ENCODE results near the gene AGPAT3.

AGPAT3 gene

DNA sequence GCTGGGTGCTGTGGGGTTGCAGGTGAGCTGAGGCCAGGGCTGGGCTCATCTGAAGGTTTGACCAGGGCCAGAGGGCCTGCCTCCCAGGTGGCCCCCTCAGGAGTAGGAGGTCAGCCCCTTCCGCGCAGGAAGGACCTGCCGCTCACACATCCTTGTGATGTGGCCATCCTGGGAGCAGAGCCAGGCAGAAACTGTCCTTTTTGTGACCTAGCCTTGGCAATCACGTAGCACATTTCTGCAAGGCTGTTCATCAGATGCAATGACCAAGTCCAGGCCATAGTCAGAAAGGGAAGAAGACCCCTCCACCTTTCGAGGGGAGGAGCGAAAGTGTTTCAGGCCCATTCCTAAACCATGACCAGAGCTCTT lies 91.6 kb downstream of the AGPAT3 start:
- Histone ChIP-seq H2BK120ac (ENCODE audit: low read depth, low read length) (no peak overlapping the region), H2BK15ac (ENCODE audit: low read depth, poor library complexity, severe bottlenecking) (no peak overlapping the region), H3K4me2 (ENCODE audit: low read length, poor library complexity, severe bottlenecking) (no peak overlapping the region), H3K4ac (ENCODE audit: low read depth in 1 of 2, low read length in 2 of 2) (no peak overlapping the region), H3K18ac (ENCODE audit: low read depth in 1 of 2, low read length in 2 of 2) (no peak overlapping the region), H3K27me3 (ENCODE audit: control insufficient read depth in 1 of 2, insufficient read depth in 1 of 2, low read length in 2 of 2) (no peaks in the 10 kb centered on the region), H3K4me3 (ENCODE audit: insufficient read depth in 1 of 2, low read depth in 1 of 2, low read length in 2 of 2) (no peak overlapping the region), H3K14ac (ENCODE audit: low read length in 2 of 2) (no peak overlapping the region), H3K9me3 (ENCODE audit: control insufficient read depth, low read length) (no peaks in the 10 kb centered on the region), H2BK5ac (ENCODE audit: low read depth, low read length, poor library complexity, severe bottlenecking) (no peak overlapping the region), H3K4me1 (ENCODE audit: control insufficient read depth, insufficient read depth, low read depth, low read length) (peaks cover 28% of the 10 kb centered on the region), H2BK12ac (ENCODE audit: low read length in 2 of 2) (no peak overlapping the region), H3K27ac (ENCODE audit: low read length, poor library complexity, severe bottlenecking) (no peak overlapping the region), H3K23ac (ENCODE audit: low read length in 2 of 2) (no peak overlapping the region), H4K8ac (ENCODE audit: low read length) (no peak overlapping the region), H3K79me1 (replicated peaks; ENCODE audit: low read length, poor library complexity, severe bottlenecking) (peaks cover 44% of the 10 kb centered on the region), H3K36me3 (ENCODE audit: control insufficient read depth in 1 of 2, insufficient read depth in 2 of 2, low read depth in 1 of 2, low read length in 2 of 2) (peaks cover 17 to 38% of the 10 kb centered on the region in 2 experiments), H3K9ac (ENCODE audit: low read length) (no peak overlapping the region), H2AFZ (ENCODE audit: low read depth, low read length) (no peak overlapping the region), H4K91ac (ENCODE audit: low read length) (no peak overlapping the region), H2AK5ac (ENCODE audit: low read length, severe bottlenecking) (no peak overlapping the region)
- WGBS = 94% methylated on average over 6 of the region's 6 CpGs
- DNase-seq = no peak

DNA sequence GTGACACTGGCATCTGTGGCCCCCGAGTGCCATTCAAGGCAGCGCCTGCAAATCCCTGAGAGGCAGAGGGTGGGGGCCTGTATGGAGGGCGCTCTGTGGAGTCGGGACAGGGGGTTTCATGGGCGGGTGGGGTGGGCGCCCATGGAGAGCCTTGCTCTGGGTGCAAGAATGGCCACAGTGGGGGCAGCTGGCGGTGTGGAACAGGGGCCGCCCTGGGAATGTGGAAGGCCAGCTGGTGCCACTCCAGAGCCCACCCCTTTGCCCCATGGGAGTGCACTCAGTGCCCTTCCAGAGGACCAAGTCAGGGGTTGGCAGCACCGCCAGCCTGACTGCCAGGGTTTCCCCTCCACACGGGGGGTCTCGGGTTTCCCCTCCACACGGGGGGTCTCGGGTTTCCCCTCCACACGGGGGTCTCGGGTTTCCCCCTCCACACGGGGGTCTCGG lies 92.1 kb downstream of the AGPAT3 start:
- Histone ChIP-seq H2BK15ac (ENCODE audit: low read depth, poor library complexity, severe bottlenecking) (no peak overlapping the region), H3K27me3 (ENCODE audit: control insufficient read depth in 1 of 2, insufficient read depth in 1 of 2, low read length in 2 of 2) (no peaks in the 10 kb centered on the region), H3K4me1 (ENCODE audit: control insufficient read depth, insufficient read depth, low read depth, low read length) (peaks cover 28% of the 10 kb centered on the region), H4K8ac (ENCODE audit: low read length) (no peak overlapping the region), H3K4me3 (ENCODE audit: insufficient read depth in 1 of 2, low read depth in 1 of 2, low read length in 2 of 2) (no peak overlapping the region), H3K9ac (ENCODE audit: low read length) (no peak overlapping the region), H2BK5ac (ENCODE audit: low read depth, low read length, poor library complexity, severe bottlenecking) (no peak overlapping the region), H3K36me3 (ENCODE audit: control insufficient read depth in 1 of 2, insufficient read depth in 2 of 2, low read depth in 1 of 2, low read length in 2 of 2) (peaks cover 19 to 39% of the 10 kb centered on the region in 2 experiments), H4K91ac (ENCODE audit: low read length) (no peak overlapping the region), H3K4ac (ENCODE audit: low read depth in 1 of 2, low read length in 2 of 2) (no peak overlapping the region), H2AFZ (ENCODE audit: low read depth, low read length) (no peak overlapping the region), H3K18ac (ENCODE audit: low read depth in 1 of 2, low read length in 2 of 2) (no peak overlapping the region), H3K27ac (ENCODE audit: low read length, poor library complexity, severe bottlenecking) (no peak overlapping the region), H3K14ac (ENCODE audit: low read length in 2 of 2) (no peak overlapping the region), H2BK120ac (ENCODE audit: low read depth, low read length) (no peak overlapping the region), H2BK12ac (ENCODE audit: low read length in 2 of 2) (no peak overlapping the region), H3K23ac (ENCODE audit: low read length in 2 of 2) (no peak overlapping the region), H3K4me2 (ENCODE audit: low read length, poor library complexity, severe bottlenecking) (no peak overlapping the region), H2AK5ac (ENCODE audit: low read length, severe bottlenecking) (no peak overlapping the region), H3K79me1 (replicated peaks; ENCODE audit: low read length, poor library complexity, severe bottlenecking) (peaks cover 41% of the 10 kb centered on the region), H3K9me3 (ENCODE audit: control insufficient read depth, low read length) (no peaks in the 10 kb centered on the region)
- WGBS = 88% methylated on average over 13 of the region's 17 CpGs
- no peak for DNase-seq

DNA sequence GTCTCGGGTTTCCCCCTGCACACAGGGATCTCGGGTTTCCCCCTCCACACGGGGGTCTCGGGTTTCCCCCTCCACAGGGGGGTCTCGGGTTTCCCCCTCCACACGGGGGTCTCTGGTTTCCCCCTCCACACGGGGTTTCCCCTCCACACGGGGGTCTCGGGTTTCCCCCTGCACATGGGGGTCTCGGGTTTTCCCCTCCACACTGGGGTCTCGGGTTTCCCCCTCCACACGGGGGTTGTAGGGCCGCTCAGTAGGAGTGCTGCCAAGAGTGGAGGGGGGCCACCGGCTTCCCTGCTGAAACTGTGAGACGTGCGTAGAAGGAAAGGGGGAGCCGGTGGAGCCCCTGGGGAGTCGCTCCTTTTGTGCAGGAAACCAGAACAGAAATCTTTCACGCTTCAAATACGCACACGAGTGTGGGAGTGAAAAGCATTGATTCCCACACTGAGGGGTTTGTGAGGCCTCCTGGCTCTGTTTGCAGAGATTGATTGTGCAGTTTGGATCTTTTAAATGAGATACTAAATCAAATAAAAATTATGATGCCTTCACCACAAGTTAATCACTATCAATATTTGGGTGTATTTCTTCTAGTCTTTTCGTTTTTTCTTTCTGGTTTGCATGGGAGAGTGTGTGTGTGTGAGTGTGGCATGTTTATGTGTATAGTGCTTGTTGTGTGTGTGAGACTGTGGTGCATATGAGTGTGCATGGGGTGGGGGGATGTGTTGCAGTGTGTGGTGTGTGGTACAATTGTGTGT lies 92.8 kb downstream of the AGPAT3 start:
- peak overlapping the region in 1 of 2 experiments; percentile 61 for H3K4ac ChIP-seq (ENCODE audit: low read depth in 1 of 2, low read length in 2 of 2)
- H2BK120ac ChIP-seq (ENCODE audit: low read depth, low read length) = no peak overlapping the region
- H2AK5ac ChIP-seq (ENCODE audit: low read length, severe bottlenecking) = no peak overlapping the region
- peaks cover 35% of the 10 kb centered on the region for H3K79me1 ChIP-seq (replicated peaks; ENCODE audit: low read length, poor library complexity, severe bottlenecking)
- H3K18ac ChIP-seq (ENCODE audit: low read depth in 1 of 2, low read length in 2 of 2) = peak overlapping the region in 1 of 2 experiments; percentile 4
- peaks cover 27% of the 10 kb centered on the region for H3K4me1 ChIP-seq (ENCODE audit: control insufficient read depth, insufficient read depth, low read depth, low read length)
- H2BK15ac ChIP-seq (ENCODE audit: low read depth, poor library complexity, severe bottlenecking) = no peak overlapping the region
- no peak overlapping the region for H2AFZ ChIP-seq (ENCODE audit: low read depth, low read length)
- peak overlapping the region in 1 of 2 experiments; percentile 72 for H3K14ac ChIP-seq (ENCODE audit: low read length in 2 of 2)
- peak overlapping the region; percentile 90 for H4K91ac ChIP-seq (ENCODE audit: low read length)
- H2BK5ac ChIP-seq (ENCODE audit: low read depth, low read length, poor library complexity, severe bottlenecking) = no peak overlapping the region
- no peak overlapping the region for H4K8ac ChIP-seq (ENCODE audit: low read length)
- no peak overlapping the region for H3K9ac ChIP-seq (ENCODE audit: low read length)
- peak overlapping the region in 1 of 2 experiments; percentile 34 for H3K4me3 ChIP-seq (ENCODE audit: insufficient read depth in 1 of 2, low read depth in 1 of 2, low read length in 2 of 2)
- no peaks in the 10 kb centered on the region for H3K9me3 ChIP-seq (ENCODE audit: control insufficient read depth, low read length)
- H3K4me2 ChIP-seq (ENCODE audit: low read length, poor library complexity, severe bottlenecking) = no peak overlapping the region
- 80% methylated on average over 21 of the region's 22 CpGs for WGBS
- no peak overlapping the region for H3K27ac ChIP-seq (ENCODE audit: low read length, poor library complexity, severe bottlenecking)
- peak overlapping the region in 1 of 2 experiments; percentile 50 for H2BK12ac ChIP-seq (ENCODE audit: low read length in 2 of 2)
- no peak for DNase-seq
- H3K27me3 ChIP-seq (ENCODE audit: control insufficient read depth in 1 of 2, insufficient read depth in 1 of 2, low read length in 2 of 2) = no peaks in the 10 kb centered on the region
- H3K23ac ChIP-seq (ENCODE audit: low read length in 2 of 2) = no peak overlapping the region
- peaks cover 23 to 39% of the 10 kb centered on the region in 2 experiments for H3K36me3 ChIP-seq (ENCODE audit: control insufficient read depth in 1 of 2, insufficient read depth in 2 of 2, low read depth in 1 of 2, low read length in 2 of 2)

DNA sequence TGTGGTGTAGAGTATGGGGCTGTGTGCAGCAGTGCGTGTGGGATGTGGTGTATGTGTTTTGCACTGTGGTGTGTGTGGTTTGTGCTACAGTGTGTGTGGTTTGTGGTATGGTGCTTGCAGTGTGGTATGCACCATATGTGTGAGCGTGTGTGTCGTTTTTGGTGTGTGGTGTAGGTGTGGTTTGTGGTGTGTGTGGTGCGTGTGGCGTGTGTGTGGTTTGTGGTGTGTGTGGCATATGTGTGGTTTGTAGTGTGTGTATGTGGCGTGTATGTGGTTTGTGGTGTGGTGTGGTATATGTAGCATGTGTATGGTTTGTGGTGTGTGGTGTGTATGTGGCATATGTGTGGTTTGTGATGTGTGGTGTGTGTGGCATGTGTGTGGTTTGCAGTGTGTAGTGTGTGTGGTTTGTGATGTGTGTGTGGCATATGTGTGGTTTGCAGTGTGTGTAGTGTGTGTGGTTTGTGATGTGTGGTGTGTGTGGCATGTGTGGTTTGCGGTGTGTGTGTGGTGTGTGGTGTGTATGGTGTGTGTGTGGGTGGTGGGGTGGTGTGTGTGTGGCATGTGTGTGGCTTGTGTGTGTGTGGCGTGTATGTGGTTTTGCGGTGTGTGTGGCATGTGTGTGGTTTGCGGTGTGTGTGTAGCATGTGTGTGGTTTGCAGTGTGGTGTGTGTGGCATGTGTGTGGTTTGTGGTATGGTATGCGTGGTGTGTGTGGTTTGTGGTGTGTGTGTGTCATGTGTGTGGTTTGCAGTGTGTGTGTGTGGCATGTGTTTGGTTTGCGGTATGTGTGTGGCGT lies 93.5 kb downstream of the AGPAT3 start:
- H4K8ac ChIP-seq (ENCODE audit: low read length) = peak overlapping the region; percentile 67
- H4K91ac ChIP-seq (ENCODE audit: low read length) = peak overlapping the region; percentile 90
- H3K9me3 ChIP-seq (ENCODE audit: control insufficient read depth, low read length) = no peaks in the 10 kb centered on the region
- DNase-seq = no peak
- no peak overlapping the region for H2AK5ac ChIP-seq (ENCODE audit: low read length, severe bottlenecking)
- H3K27ac ChIP-seq (ENCODE audit: low read length, poor library complexity, severe bottlenecking) = no peak overlapping the region
- H3K4me2 ChIP-seq (ENCODE audit: low read length, poor library complexity, severe bottlenecking) = no peak overlapping the region
- H3K27me3 ChIP-seq (ENCODE audit: control insufficient read depth in 1 of 2, insufficient read depth in 1 of 2, low read length in 2 of 2) = no peaks in the 10 kb centered on the region
- no peak overlapping the region for H2BK5ac ChIP-seq (ENCODE audit: low read depth, low read length, poor library complexity, severe bottlenecking)
- H2AFZ ChIP-seq (ENCODE audit: low read depth, low read length) = no peak overlapping the region
- H2BK120ac ChIP-seq (ENCODE audit: low read depth, low read length) = no peak overlapping the region
- H3K18ac ChIP-seq (ENCODE audit: low read depth in 1 of 2, low read length in 2 of 2) = peak overlapping the region; percentile 37 to 40
- no peak overlapping the region for H2BK15ac ChIP-seq (ENCODE audit: low read depth, poor library complexity, severe bottlenecking)
- peak overlapping the region in 1 of 2 experiments; percentile 61 for H3K4ac ChIP-seq (ENCODE audit: low read depth in 1 of 2, low read length in 2 of 2)
- H3K79me1 ChIP-seq (replicated peaks; ENCODE audit: low read length, poor library complexity, severe bottlenecking) = peaks cover 35% of the 10 kb centered on the region
- H3K36me3 ChIP-seq (ENCODE audit: control insufficient read depth in 1 of 2, insufficient read depth in 2 of 2, low read depth in 1 of 2, low read length in 2 of 2) = peaks cover 26 to 41% of the 10 kb centered on the region in 2 experiments
- H3K9ac ChIP-seq (ENCODE audit: low read length) = no peak overlapping the region
- peak overlapping the region in 1 of 2 experiments; percentile 80 for H3K14ac ChIP-seq (ENCODE audit: low read length in 2 of 2)
- H3K4me3 ChIP-seq (ENCODE audit: insufficient read depth in 1 of 2, low read depth in 1 of 2, low read length in 2 of 2) = peak overlapping the region in 1 of 2 experiments; percentile 34
- H3K4me1 ChIP-seq (ENCODE audit: control insufficient read depth, insufficient read depth, low read depth, low read length) = peaks cover 24% of the 10 kb centered on the region
- WGBS = 99% methylated on average over 13 of the region's 13 CpGs
- peak overlapping the region in 1 of 2 experiments; percentile 50 for H2BK12ac ChIP-seq (ENCODE audit: low read length in 2 of 2)
- H3K23ac ChIP-seq (ENCODE audit: low read length in 2 of 2) = peak overlapping the region in 1 of 2 experiments; percentile 64

Data from mesenchymal stem cell (in vitro differentiated cells and primary cell).